Right atrium auricular region (tissue), 2 donors: ENCODE measurements around the gene ASB3. TPM values are rescaled to one million over a fixed set of nuclear protein-coding genes. Genes with fewer than 3 reads are reported as not detected.
A peak's percentile ranks its signal among the peaks of the same experiment; 100 is the strongest.
"Not testable (repeated sequence)": the region's sequence is repeated elsewhere in the genome, so short reads cannot be mapped to it uniquely, and the experiment has no call there.

Experiments used
- DNase-seq: peaks from one replicate; pipeline ENCODE4 v3.0.0-alpha.2; 2019; ENCODE audit warnings: low spot score
- H3K27ac ChIP-seq, 2 donors: fragments of 200-600 bp; sonication (generic); 1 replicate in 1 of 2; 2 replicates in 1 of 2; pipeline ENCODE4 v1.5.1; 2016 to 2019
- H3K27me3 ChIP-seq, 2 donors: fragments of 200-600 bp; sonication (generic); one replicate each; pipeline versions ENCODE4 v1.5.1 to v1.6.0; 2017 to 2019
- H3K36me3 ChIP-seq: fragments of 200-600 bp; sonication (generic); one replicate; pipeline ENCODE4 v1.5.1; 2016
- H3K4me1 ChIP-seq, 2 donors: fragments of 200-600 bp; sonication (generic); one replicate each; pipeline versions ENCODE4 v1.5.1 to v1.6.0; 2017 to 2019
- H3K4me3 ChIP-seq, 2 donors: fragments of 200-600 bp; sonication (generic); 1 replicate in 1 of 2; 2 replicates in 1 of 2; pipeline ENCODE4 v1.5.1; 2017 to 2019; ENCODE audit warnings: mild to moderate bottlenecking in 1 of 2, moderate library complexity in 1 of 2
- H3K9me3 ChIP-seq, 2 donors: fragments of 200-600 bp; sonication (generic); one replicate each; pipeline ENCODE4 v1.5.1; 2019
- total RNA-seq, 2 donors: library from RNA; depleted of rRNA; stranded (reverse); fragments of >200 nt; gene quantifications; one replicate each; pipeline ENCODE4 v1.1.0, GENCODE V29; 2016
- TF ChIP-seq, protein P1 (sequence below), 2 donors: fragments of 200-600 bp; sonication (generic); IDR thresholded peaks; one replicate each; pipeline ENCODE4 v1.5.1; 2019; ENCODE audit warnings: antibody characterized with exemption in 2 of 2

ASB3 gene
- total RNA-seq, 2 donors from 2014 or later, result 9.2 to 11.4 TPM

GRCh38 chr2:53826587-53827397, 40.0 kb upstream of the ASB3 start:
- Histone ChIP-seq H3K9me3 (no peaks in the 10 kb centered on the region), H3K4me1 (peaks cover 0 to 13% of the 10 kb centered on the region in 2 donors), H3K36me3 (no peaks in the 10 kb centered on the region), H3K4me3 (no peak overlapping the region), H3K27ac (peak overlapping the region in 1 of 2 donors; percentile 47), H3K27me3 (no peaks in the 10 kb centered on the region)
- TF ChIP-seq, protein P1, sequence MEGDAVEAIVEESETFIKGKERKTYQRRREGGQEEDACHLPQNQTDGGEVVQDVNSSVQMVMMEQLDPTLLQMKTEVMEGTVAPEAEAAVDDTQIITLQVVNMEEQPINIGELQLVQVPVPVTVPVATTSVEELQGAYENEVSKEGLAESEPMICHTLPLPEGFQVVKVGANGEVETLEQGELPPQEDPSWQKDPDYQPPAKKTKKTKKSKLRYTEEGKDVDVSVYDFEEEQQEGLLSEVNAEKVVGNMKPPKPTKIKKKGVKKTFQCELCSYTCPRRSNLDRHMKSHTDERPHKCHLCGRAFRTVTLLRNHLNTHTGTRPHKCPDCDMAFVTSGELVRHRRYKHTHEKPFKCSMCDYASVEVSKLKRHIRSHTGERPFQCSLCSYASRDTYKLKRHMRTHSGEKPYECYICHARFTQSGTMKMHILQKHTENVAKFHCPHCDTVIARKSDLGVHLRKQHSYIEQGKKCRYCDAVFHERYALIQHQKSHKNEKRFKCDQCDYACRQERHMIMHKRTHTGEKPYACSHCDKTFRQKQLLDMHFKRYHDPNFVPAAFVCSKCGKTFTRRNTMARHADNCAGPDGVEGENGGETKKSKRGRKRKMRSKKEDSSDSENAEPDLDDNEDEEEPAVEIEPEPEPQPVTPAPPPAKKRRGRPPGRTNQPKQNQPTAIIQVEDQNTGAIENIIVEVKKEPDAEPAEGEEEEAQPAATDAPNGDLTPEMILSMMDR (IDR thresholded peaks at IDR 0.05), result no peak
- DNase-seq, result no peak

DNA sequence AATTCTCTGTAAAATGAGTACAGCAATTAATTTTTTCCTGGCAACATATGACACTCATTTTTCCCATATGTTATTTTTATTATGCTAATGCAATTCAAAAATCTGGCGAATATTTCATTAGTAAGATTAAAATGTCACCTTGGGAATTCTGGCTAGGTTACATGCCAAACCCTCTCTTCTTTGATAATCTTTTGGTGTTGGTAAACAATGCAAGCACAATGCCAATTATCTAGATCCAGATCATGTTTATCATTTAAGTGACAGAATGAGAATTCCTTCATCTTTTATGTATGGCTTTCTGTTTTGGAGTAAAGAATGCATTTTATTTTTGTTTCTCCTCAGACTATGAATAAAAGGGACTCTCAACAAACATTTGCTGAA, 39.3 kb upstream of the ASB3 start:
- Histone ChIP-seq H3K4me3 (no peak overlapping the region), H3K36me3 (no peaks in the 10 kb centered on the region), H3K27ac (peak overlapping the region in 1 of 2 donors; percentile 47), H3K4me1 (peaks cover 0 to 13% of the 10 kb centered on the region in 2 donors), H3K9me3 (no peaks in the 10 kb centered on the region), H3K27me3 (no peaks in the 10 kb centered on the region)
- TF ChIP-seq, protein P1 (IDR thresholded peaks at IDR 0.05), result no peak
- no peak for DNase-seq

GRCh38 chr2:53823639-53824038, 36.9 kb upstream of the ASB3 start:
- DNase-seq, H3K27ac ChIP-seq, H3K4me3 ChIP-seq, H3K9me3 ChIP-seq, H3K27me3 ChIP-seq: not testable (repeated sequence)
- peaks cover 13% of the 10 kb centered on the region for H3K36me3 ChIP-seq
- H3K4me1 ChIP-seq, result peaks cover 0 to 13% of the 10 kb centered on the region in 2 donors

- DNase-seq, result no peak
- Histone ChIP-seq H3K36me3 (peaks cover 31% of the 10 kb centered on the region), H3K27ac (no peak overlapping the region), H3K4me1 (peaks cover 0 to 2% of the 10 kb centered on the region in 2 donors), H3K4me3 (no peak overlapping the region), H3K9me3 (no peaks in the 10 kb centered on the region), H3K27me3 (no peaks in the 10 kb centered on the region)
- TF ChIP-seq, protein P1 (IDR thresholded peaks at IDR 0.05), result no peak
Observed at GRCh38 chr2:53821810-53822209, 35.1 kb upstream of the ASB3 start.

- no peak for DNase-seq
- H3K4me3 ChIP-seq, result no peak overlapping the region
- H3K27ac ChIP-seq, result no peak overlapping the region
- H3K36me3 ChIP-seq, result peaks cover 34% of the 10 kb centered on the region
- TF ChIP-seq, protein P1 (IDR thresholded peaks at IDR 0.05), result no peak
- H3K9me3 ChIP-seq, result no peaks in the 10 kb centered on the region
- no peaks in the 10 kb centered on the region for H3K4me1 ChIP-seq
- no peaks in the 10 kb centered on the region for H3K27me3 ChIP-seq
Observed at GRCh38 chr2:53820711-53821110, 34.0 kb upstream of the ASB3 start.

DNA sequence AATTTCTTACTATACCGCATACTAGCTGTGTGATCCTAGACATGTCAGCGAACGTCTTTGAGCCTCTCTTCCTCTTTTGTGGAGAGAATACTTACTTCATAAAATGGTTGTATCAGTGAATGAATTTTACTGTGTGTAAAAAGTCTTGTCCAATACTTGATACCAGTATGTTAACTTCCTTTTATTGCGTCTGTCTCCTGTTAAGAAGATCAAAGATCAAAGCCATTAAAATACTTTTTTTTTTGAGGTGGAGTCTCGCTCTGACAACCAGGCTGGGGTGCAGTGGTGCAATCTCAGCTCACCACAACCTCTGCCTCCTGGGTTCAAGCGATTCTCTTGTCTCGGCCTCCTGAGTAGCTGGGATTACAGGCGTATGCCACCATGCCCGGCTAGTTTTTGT, 33.3 kb upstream of the ASB3 start:
- TF ChIP-seq, protein P1 (IDR thresholded peaks at IDR 0.05), result no peak
- Histone ChIP-seq H3K27ac (no peak overlapping the region), H3K9me3 (no peaks in the 10 kb centered on the region), H3K27me3 (no peaks in the 10 kb centered on the region), H3K4me3 (no peak overlapping the region), H3K36me3 (peaks cover 41% of the 10 kb centered on the region), H3K4me1 (no peaks in the 10 kb centered on the region)
- no peak for DNase-seq
